ENCODE results near the gene CFD.
A peak's percentile ranks its signal among the peaks of the same experiment; 100 is the strongest.

CFD gene

DNA sequence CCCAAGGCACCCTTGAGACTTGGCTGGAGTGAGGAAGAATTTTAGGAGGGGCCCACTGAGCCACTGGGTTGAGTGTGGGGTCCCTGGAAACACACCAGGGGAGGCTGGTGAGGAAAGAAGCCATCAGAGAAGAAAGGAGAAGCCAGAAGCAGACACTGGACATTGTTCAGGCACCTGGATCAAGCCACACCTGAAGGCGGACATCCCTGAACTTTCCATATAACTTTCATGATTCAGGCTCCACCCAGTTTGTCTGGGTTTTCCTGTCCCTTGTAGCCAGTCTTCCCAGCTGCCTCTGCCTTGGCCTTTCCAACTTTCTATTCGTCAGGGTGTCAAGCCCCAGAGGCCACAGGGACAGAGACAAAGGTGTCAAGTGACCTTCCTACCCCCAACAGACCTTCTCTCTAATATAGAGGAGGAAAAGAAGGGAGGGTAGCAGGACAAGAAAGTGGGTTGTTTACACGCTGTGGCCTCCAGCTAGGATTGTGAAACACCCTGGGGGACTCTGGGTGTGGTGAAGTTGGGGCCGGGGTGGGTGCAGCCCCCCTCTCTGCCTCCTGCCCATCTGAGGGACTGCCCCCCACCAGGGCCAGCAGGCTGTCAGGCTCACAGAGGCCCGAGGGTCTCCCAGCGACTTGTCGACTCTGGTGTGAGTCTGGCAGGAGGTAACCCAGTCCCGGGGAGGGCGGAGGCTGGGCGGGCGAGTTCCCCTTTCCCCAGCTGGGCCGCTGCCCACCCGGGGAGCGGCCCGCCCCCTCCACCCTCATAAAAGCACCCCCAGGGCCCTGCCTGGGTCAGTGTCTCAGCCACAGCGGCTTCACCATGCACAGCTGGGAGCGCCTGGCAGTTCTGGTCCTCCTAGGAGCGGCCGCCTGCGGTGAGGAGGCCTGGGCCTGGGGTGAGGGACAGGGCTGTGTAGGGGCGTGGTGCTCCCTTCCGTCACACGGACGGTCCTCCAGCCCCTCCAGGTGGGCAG lies at the start of gene CFD:
Gene CFD (plus strand): TSS at position 797 of the 976 bp plus-strand sequence. CDS start 26 bp downstream, at position 823.
- Histone ChIP-seq H3K9me3 (ENCODE audit: insufficient read depth, low read depth, low read length) (no peaks in the 10 kb centered on the region), H3K36me3 (ENCODE audit: insufficient read depth, low read depth, low read length) (no peaks in the 10 kb centered on the region), H3K27ac (ENCODE audit: low read length) (no peak within 1 kb of the TSS), H3K4me3 (ENCODE audit: low read length) (peak within 1 kb of the TSS; percentile 40; the same call in 1 of the 2 replicates), H3K27me3 (ENCODE audit: insufficient read depth, low read length) (peaks cover 36% of the 10 kb centered on the region), H3K9ac (ENCODE audit: low read depth, low read length) (no peak within 1 kb of the TSS), H3K4me1 (ENCODE audit: insufficient read depth, low read length) (no peaks in the 10 kb centered on the region)

DNA sequence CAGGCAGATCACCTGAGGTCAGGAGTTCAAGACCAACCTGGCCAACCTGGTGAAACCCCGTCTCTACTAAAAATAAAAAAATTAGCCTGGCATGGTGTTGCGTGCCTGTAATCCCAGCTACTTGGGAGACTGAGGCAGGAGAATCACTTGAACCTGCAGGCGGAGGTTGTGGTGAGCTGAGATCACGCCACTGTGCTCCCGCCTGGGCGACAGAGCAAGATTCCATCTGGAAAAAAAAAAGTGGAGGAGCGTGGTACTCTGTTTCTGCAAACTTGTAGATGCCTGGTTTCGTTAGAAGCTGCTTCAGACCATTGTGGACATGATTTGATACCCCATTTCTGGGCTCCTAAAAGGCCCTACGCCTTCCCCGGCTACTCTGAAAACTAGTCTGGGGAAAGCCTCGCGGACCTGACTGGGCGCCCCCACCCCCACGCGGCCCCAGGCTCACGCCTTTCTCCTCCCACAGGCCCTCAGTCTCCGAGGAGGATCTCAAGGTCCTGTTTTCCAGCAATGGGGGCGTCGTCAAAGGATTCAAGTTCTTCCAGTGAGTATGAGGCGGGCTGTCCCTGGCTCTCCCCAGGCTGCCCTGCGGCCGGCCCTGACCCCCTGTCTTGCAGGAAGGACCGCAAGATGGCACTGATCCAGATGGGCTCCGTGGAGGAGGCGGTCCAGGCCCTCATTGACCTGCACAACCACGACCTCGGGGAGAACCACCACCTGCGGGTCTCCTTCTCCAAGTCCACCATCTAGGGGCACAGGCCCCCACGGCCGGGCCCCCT lies 49.2 kb upstream of the CFD start:
- H3K4me1 ChIP-seq (ENCODE audit: insufficient read depth, low read length): no peaks in the 10 kb centered on the region
- H3K27me3 ChIP-seq (ENCODE audit: insufficient read depth, low read length): no peaks in the 10 kb centered on the region
- H3K9ac ChIP-seq (ENCODE audit: low read depth, low read length): no peak overlapping the region
- H3K4me3 ChIP-seq (ENCODE audit: low read length): no peak overlapping the region
- peaks cover 77% of the 10 kb centered on the region for H3K36me3 ChIP-seq (ENCODE audit: insufficient read depth, low read depth, low read length)
- no peak overlapping the region for H3K27ac ChIP-seq (ENCODE audit: low read length)
- H3K9me3 ChIP-seq (ENCODE audit: insufficient read depth, low read depth, low read length): no peaks in the 10 kb centered on the region

DNA sequence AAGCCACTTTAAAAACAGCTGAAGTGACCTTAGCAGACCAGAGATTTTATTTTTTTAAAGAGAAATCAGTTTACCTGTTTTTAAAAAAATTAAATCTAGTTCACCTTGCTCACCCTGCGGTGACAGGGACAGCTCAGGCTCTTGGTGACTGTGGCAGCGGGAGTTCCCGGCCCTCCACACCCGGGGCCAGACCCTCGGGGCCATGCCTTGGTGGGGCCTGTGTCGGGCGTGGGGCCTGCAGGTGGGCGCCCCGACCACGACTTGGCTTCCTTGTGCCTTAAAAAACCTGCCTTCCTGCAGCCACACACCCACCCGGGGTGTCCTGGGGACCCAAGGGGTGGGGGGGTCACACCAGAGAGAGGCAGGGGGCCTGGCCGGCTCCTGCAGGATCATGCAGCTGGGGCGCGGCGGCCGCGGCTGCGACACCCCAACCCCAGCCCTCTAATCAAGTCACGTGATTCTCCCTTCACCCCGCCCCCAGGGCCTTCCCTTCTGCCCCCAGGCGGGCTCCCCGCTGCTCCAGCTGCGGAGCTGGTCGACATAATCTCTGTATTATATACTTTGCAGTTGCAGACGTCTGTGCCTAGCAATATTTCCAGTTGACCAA lies 48.5 kb upstream of the CFD start:
- Histone ChIP-seq H3K27ac (ENCODE audit: low read length) (no peak overlapping the region), H3K9ac (ENCODE audit: low read depth, low read length) (no peak overlapping the region), H3K4me3 (ENCODE audit: low read length) (no peak overlapping the region), H3K9me3 (ENCODE audit: insufficient read depth, low read depth, low read length) (no peaks in the 10 kb centered on the region), H3K4me1 (ENCODE audit: insufficient read depth, low read length) (no peaks in the 10 kb centered on the region), H3K27me3 (ENCODE audit: insufficient read depth, low read length) (no peaks in the 10 kb centered on the region), H3K36me3 (ENCODE audit: insufficient read depth, low read depth, low read length) (peaks cover 73% of the 10 kb centered on the region)

DNA sequence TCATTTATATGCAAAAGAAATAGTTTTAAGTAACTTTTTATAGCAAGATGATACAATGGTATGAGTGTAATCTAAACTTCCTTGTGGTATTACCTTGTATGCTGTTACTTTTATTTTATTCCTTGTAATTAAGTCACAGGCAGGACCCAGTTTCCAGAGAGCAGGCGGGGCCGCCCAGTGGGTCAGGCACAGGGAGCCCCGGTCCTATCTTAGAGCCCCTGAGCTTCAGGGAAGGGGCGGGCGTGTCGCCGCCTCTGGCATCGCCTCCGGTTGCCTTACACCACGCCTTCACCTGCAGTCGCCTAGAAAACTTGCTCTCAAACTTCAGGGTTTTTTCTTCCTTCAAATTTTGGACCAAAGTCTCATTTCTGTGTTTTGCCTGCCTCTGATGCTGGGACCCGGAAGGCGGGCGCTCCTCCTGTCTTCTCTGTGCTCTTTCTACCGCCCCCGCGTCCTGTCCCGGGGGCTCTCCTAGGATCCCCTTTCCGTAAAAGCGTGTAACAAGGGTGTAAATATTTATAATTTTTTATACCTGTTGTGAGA lies 47.9 kb upstream of the CFD start:
- Histone ChIP-seq H3K4me3 (ENCODE audit: low read length) (no peak overlapping the region), H3K9ac (ENCODE audit: low read depth, low read length) (no peak overlapping the region), H3K27ac (ENCODE audit: low read length) (no peak overlapping the region), H3K36me3 (ENCODE audit: insufficient read depth, low read depth, low read length) (peaks cover 67% of the 10 kb centered on the region), H3K9me3 (ENCODE audit: insufficient read depth, low read depth, low read length) (no peaks in the 10 kb centered on the region), H3K27me3 (ENCODE audit: insufficient read depth, low read length) (no peaks in the 10 kb centered on the region), H3K4me1 (ENCODE audit: insufficient read depth, low read length) (no peaks in the 10 kb centered on the region)

DNA sequence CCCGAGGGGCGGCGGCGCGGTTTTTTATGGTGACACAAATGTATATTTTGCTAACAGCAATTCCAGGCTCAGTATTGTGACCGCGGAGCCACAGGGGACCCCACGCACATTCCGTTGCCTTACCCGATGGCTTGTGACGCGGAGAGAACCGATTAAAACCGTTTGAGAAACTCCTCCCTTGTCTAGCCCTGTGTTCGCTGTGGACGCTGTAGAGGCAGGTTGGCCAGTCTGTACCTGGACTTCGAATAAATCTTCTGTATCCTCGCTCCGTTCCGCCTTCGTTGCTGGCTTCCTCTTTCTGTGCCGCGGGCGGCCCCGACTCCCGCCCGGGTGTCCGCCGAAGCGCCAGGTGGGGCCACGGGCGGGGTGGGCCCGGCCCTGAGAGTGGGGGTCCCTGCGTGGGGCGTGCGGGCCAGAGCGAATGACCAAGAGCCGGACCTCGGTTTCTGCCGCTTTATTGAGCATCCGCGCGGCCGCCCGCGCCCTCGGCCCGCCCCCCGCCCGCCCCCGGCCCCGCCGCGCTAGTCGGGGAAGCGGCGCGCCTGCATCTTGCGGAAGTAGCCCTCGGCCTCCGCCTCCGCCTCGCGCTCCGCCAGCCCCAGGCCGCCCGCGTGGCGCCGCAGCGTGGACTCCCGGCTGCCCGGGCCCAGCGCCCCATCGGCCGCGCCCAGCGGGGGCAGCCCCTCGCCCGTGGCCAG lies 47.3 kb upstream of the CFD start:
- no peak overlapping the region for H3K4me3 ChIP-seq (ENCODE audit: low read length)
- no peak overlapping the region for H3K9ac ChIP-seq (ENCODE audit: low read depth, low read length)
- H3K4me1 ChIP-seq (ENCODE audit: insufficient read depth, low read length): no peaks in the 10 kb centered on the region
- no peaks in the 10 kb centered on the region for H3K9me3 ChIP-seq (ENCODE audit: insufficient read depth, low read depth, low read length)
- no peaks in the 10 kb centered on the region for H3K27me3 ChIP-seq (ENCODE audit: insufficient read depth, low read length)
- H3K36me3 ChIP-seq (ENCODE audit: insufficient read depth, low read depth, low read length): peaks cover 61% of the 10 kb centered on the region
- H3K27ac ChIP-seq (ENCODE audit: low read length): no peak overlapping the region

DNA sequence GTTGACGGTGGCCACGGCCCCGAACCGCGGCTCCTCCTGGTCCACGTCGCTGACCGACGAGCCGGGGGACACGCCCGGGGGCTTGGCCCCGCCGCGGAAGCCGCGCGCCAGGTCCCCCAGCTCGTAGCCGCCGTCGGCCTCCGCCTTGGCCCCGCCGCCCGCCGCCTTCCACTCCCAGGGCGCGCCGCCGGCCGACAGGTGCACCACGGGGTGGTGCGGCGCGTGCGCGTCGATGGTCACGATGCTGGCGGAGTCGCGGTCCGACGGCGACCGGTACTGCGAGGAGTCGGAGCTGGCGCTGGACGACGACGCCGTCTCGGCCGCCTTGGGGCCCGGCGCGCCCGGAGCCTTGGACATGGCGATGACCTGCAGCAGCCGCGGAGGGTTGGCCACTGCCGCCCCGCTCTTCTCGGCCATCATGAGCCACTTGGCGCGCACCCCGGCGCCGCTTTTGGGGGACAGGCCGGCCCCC lies 46.7 kb upstream of the CFD start:
- no peak overlapping the region for H3K4me3 ChIP-seq (ENCODE audit: low read length)

DNA sequence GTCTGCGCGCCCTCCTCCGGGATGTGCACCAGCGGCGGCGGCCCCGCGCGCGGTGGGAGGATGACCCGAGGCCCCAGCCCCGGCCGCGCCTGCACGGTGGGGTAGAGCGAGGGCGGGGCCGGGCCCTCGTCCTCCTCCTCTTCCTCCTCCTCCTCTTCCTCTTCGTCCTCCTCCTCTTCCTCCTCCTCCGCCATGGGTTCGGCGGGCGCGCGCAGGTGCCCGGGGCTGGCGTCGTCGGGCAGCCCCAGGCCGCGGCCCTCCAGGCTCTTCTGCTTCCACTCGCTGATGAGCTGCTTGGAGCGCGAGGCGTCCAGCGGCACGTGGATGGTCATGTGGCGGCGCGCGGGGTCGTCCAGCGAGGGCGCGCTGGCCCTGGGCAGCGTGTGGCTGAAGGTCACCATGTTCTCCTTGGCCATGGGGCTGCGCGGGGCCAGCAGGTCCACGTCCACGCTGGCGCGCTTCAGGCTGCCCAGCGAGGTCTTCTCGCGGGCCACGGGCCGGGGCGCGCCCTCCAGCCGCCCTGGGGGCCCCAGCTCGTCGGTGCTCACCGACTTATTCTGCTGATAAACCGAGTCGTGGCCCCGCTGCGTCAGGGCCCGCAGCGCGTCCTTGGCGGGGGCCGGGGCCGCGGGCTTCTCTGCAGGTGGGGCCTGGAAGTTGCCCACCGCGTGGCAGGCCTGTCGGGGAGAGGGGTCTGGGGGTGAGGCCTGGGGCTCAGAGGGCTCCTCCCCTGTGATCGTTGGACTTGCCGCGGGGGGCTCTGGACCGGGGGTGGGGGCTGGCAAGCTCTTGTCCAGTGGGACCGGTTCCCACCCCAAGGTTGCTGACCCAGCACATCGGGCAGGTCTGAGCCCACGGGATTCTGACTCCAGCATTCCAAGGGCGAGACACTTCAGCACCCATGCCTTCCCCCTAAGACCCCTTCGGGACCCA lies 46.0 kb upstream of the CFD start:
- H3K9ac ChIP-seq (ENCODE audit: low read depth, low read length): no peak overlapping the region
- no peaks in the 10 kb centered on the region for H3K4me1 ChIP-seq (ENCODE audit: insufficient read depth, low read length)
- no peaks in the 10 kb centered on the region for H3K9me3 ChIP-seq (ENCODE audit: insufficient read depth, low read depth, low read length)
- H3K27ac ChIP-seq (ENCODE audit: low read length): no peak overlapping the region
- peaks cover 48% of the 10 kb centered on the region for H3K36me3 ChIP-seq (ENCODE audit: insufficient read depth, low read depth, low read length)
- H3K4me3 ChIP-seq (ENCODE audit: low read length): no peak overlapping the region
- H3K27me3 ChIP-seq (ENCODE audit: insufficient read depth, low read length): no peaks in the 10 kb centered on the region

More for the DNA sequence above, 46.7 kb upstream of the CFD start:
- H3K4me1 ChIP-seq (ENCODE audit: insufficient read depth, low read length): no peaks in the 10 kb centered on the region
- H3K27ac ChIP-seq (ENCODE audit: low read length): no peak overlapping the region
- H3K9me3 ChIP-seq (ENCODE audit: insufficient read depth, low read depth, low read length): no peaks in the 10 kb centered on the region
- H3K9ac ChIP-seq (ENCODE audit: low read depth, low read length): no peak overlapping the region
- peaks cover 55% of the 10 kb centered on the region for H3K36me3 ChIP-seq (ENCODE audit: insufficient read depth, low read depth, low read length)
- no peaks in the 10 kb centered on the region for H3K27me3 ChIP-seq (ENCODE audit: insufficient read depth, low read length)

DNA sequence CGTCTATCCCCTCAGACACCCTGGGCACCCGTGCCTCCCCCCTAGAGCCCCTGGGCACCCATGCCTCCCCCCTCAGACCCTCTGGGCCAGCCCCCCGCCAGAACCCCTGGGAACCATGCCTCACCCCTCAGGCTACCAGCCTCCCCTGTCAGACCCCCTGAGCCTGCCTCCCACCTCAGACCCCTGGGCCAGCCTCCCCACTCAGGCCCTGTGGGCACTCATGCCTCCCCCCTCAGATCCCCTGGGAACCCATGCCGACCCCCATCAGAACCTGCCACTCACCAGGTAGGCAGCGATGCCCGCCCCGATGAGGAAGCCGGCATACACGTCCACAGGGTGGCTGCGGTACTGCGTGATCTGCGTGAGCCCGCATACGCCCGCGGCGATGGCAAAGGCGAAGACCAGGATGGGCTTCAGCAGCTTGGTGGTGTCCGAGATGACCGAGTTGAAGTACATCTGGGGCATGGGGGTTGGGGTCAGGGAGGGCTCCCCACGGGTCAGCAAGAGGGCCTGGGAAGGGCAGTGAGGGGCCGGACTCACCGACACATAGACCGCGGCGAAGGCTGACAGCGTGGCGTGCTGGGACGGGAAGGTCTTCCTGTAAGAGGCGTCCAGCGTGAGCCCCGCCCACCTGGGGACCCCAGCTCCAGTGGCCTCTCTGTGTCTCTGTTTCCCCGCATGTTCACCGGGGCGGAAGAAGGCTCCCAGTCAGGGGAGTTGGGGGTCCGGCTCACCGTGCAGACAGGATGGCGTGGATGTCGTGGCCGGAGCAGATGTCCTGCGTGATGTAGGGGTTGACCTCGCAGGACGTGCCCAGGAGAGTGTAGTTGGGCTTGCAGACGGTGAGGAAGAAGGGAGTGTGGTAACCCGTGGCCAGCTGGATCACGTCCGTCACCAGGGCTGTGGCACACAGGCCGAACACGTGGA lies 45.0 kb upstream of the CFD start:
- Histone ChIP-seq H3K9me3 (ENCODE audit: insufficient read depth, low read depth, low read length) (no peaks in the 10 kb centered on the region), H3K27ac (ENCODE audit: low read length) (no peak overlapping the region), H3K9ac (ENCODE audit: low read depth, low read length) (no peak overlapping the region), H3K4me3 (ENCODE audit: low read length) (no peak overlapping the region), H3K27me3 (ENCODE audit: insufficient read depth, low read length) (no peaks in the 10 kb centered on the region), H3K4me1 (ENCODE audit: insufficient read depth, low read length) (no peaks in the 10 kb centered on the region), H3K36me3 (ENCODE audit: insufficient read depth, low read depth, low read length) (peaks cover 39% of the 10 kb centered on the region)

DNA sequence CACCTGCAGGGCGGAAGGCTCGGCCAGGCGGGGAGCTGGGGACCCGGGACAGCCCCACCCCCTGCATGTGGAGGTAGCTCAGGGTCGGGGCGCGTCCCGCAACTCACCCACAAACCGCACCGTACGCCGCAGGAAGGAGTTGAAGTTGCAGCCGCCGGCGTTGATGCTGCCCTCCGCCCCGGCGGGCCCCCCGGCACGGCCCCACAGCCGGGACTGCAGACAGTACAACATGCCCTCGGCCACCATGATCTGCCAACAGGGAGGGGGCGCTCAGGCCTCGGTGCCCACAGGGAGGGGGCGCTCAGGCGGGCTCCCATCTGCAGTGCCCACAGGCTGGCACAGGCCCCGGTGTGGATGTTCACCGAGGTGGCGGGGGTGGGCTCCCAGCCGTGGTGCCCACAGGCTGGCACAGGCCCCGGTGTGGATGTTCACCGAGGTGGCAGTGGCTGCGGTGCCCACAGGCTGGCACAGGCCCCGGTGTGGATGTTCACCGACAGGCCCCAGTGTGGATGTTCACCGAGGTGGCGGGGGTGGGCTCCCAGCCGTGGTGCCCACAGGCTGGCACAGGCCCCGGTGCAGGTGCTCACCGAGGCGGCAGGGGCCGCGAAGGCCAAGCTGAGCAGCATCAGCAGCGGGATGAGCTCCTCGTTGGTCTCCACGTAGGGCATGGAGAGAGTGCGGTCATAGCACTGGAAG lies 44.2 kb upstream of the CFD start:
- no peaks in the 10 kb centered on the region for H3K9me3 ChIP-seq (ENCODE audit: insufficient read depth, low read depth, low read length)
- H3K27ac ChIP-seq (ENCODE audit: low read length): no peak overlapping the region
- H3K36me3 ChIP-seq (ENCODE audit: insufficient read depth, low read depth, low read length): peaks cover 31% of the 10 kb centered on the region
- no peak overlapping the region for H3K4me3 ChIP-seq (ENCODE audit: low read length)
- no peaks in the 10 kb centered on the region for H3K27me3 ChIP-seq (ENCODE audit: insufficient read depth, low read length)
- no peaks in the 10 kb centered on the region for H3K4me1 ChIP-seq (ENCODE audit: insufficient read depth, low read length)
- H3K9ac ChIP-seq (ENCODE audit: low read depth, low read length): no peak overlapping the region
